ENCODE data around the gene RSRP1.
A peak's percentile ranks its signal among the peaks of the same experiment; 100 is the strongest.
"Not testable (repeated sequence)": the region's sequence is repeated elsewhere in the genome, so short reads cannot be mapped to it uniquely, and the experiment has no call there.

RSRP1 gene

GRCh38 chr1:25256578-25256965, 9.3 kb upstream of the RSRP1 start:
- no peak for DNase-seq

DNA sequence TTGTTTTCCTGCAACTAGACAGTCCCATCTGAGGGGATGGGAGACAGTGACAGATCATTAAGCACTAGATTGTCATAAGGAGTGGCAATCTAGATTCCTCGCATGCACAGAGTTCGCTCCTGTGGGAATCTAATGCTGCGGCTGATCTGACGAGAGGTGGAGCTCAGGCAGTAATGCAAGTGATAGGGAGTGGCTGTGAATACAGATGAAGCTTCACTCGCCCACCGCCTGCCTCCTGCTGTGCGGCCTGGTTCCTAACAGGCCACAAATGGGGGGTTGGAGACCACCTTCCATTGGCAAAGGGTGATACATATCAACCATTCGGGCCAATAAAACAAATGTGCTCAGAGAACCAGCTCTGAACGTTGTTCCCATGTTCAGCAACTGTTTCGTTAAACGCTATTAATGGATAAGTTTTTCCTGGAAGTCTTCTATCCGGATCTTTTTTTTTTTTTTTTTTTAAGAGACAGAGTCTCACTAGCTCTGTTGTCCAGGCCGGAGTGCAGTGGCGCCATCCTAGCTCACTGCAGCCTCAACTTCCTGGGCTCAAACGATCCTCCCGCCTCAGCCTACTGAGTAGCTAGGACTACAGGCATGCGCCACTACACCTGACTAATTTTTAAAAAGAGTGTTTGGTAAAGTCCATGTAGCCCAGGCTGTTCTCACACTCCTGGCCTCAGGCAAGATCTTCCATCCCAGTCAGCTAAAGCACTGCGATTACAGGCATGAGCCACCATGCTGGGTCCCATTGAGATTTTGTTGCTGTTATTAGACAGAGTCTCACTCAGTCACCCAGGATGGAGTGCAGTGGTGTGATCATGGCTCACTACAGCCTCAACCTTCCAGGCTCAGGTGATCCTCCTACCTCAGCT, 8.7 kb upstream of the RSRP1 start:
- DNase-seq = no peak

DNA sequence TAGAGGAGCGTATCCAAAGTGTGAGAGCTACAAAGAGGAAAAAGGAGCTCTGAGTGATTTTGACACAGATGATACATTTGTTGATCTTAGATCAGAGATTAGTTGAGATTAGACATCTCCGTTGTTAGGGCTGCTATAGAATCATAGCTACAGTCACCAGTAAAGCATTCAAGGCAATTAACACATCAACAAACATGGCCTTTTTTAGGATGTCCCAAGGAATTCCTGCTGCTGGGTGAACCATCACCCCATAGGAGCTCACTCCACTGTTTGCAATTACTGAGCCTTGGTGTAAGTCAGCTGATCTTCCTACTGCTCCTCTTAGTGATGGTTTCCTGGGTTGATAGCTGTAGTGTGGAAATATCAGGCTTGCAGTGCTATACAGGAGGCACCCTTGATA, 6.7 kb upstream of the RSRP1 start:
- no peak for DNase-seq

DNA sequence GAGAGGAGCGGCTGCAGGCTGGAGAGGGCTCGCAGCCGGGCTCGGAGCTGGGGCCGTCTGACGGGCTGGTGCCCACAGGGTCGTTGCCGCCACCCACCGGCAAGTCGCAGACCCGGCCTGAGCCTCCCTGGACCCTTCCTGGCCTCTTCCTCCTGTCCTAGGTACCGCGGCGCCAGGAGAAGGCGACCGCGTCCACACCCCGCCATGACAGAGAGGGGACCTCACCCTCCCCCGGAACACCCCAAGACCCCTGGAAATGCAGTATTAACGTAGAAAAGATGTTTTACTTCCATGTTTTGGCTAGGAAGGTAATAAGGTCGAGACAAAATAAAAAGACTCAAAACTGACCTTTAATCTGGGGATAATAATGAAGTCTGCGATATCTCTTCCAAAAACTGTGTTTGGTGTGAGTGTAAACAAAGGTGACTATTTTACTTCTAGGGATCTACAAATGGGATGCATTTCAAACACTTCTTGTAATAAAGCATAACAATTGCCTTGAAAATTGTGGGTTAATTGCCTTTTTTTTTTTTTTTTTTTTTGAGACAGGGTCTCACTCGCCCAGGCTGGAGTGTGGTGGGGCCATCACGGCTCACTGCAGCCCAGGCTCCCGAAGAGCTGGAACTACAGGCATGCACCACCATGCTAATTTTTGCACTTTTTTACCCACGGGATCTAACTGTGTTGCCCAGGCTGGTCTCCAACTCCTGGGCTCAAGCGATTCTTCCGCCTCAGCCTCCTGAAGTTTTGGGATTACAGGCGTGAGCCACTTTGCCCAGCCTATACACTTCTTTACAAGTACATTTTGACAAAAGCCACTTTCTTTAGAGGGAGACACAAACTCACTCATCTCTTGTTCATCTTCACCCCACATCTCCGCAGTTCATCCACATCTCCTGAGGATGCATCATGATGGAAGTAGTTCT, 838 bp upstream of the RSRP1 start:
- DNase-seq = no peak

DNA sequence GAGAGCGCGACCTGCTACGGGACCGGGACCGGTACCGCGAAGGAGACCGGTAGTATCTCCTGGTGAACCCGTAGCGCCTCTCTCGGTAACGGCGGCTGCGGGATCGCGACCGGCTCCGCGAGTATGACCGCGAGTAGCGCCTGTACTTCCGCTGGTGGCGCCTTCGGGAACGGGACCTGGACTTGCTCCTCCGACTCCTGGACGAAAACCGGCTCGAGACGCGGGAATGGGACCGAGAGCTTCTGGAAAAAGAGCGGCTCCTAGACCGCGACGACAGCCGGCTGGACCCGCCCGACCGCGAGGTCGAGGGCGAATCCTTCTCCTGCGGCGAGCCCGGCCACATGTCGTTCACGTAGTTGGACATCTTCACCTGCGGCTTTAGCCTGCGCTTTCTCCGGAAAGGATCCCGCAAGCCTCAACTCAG, 642 bp downstream of the RSRP1 start:
- DNase-seq = peak; percentile 22

DNA sequence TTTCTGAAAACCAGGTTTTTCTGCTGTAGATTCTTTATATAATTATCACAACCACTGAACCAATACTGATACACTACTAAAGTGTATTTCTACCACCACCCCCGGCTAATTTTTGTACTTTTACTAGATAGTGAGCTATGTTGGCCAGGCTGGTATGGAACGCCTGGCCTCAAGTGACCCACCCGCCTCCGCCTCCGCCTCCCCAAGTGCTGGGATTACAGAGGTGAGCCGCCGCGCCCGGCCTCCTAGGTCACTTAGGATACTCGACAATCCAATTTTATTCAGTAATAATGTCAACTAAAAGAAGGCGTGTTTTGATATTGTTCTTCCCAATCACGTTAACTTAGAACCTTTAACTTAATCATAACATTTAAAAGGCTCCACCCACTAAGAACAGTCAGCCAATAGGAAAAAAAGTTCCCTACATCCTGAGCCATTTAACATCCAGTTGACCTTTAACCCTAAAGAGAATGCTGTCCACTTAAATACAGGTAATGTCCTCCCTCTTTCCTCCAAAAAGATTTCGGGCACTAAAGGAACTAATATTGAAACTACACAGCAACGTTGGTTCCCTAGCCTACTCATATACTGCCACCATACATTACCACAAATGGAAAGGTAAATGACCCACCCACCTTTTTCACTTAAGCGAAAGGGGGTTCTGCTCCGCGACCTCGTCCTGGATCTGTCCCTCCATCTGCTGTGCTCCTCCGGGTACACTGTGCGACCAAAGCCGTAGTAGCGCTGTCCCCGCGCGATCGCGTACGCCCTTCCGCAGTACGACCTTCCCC, 1.2 kb downstream of the RSRP1 start:
- no peak for DNase-seq

DNA sequence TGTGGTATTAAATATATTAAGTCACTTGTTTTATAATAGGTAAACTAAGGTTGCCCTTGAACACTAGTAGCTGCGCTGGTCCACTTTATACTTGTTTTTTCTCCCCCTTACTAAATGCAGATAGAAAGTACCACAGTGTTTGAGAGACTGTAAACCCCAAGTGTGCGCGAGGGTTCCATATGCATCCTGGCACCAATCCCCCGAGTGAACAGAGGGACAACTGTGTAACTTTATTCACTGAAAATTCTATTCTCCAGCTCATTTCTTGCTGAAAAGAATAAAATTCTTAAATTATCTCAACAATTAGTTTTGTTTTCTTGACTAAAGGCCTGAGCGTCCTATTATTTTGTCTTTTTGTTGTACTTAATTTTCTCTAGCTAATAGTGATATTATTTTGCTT, 1.9 kb downstream of the RSRP1 start:
- DNase-seq = no peak

- no peak for DNase-seq
Observed at GRCh38 chr1:25243907-25244306, 3.3 kb downstream of the RSRP1 start.

- peak; percentile 72 for DNase-seq
Observed at GRCh38 chr1:25239681-25240541, 7.3 kb downstream of the RSRP1 start.

DNA sequence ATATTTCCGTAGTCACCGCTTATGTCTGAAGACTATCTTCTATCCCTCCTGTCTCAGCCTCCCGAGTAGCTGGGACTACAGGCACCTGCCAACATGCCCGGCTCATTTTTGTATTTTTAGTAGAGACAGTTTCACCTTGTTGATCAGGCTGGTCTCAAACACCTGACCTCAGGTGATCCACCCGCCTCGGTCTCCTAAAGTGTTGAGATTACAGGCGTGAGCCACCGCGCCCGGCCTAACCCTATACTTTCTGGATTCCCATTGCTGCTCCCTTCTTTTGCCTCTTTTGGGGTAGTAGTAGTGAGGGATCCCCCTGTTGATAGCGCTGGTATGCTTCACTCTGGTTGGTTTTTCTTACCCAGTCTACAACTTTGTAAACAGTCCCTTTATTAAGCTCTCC, 9.2 kb downstream of the RSRP1 start:
- no peak for DNase-seq

GRCh38 chr1:25236261-25236660, 11.0 kb downstream of the RSRP1 start:
- DNase-seq = not testable (repeated sequence)

DNA sequence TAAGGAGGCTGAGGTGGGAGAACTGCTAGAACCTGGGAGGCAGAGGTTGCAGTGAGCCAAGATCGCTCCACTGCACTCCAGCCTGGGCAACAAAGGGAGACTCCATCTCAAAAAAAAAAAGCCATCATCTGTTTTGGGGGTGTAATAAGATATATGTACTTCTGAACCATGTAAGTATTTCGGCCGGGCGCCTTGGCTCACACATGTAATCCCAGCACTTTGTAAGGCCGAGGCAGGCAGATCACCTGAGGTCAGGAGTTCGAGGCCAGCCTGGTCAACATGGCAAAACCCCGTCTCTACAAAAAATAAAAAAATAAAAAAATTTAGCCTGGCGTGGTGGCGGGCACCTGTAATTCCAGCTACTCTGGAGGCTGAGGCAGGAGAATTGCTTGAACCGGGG, 11.8 kb downstream of the RSRP1 start:
- DNase-seq = not testable (repeated sequence)

GRCh38 chr1:25232866-25233784, 14.1 kb downstream of the RSRP1 start:
- DNase-seq = no peak

- peak; percentile 27 for DNase-seq
Observed at GRCh38 chr1:25232027-25232865, 15.0 kb downstream of the RSRP1 start, which contains the start of gene SYF2. Gene SYF2, minus strand, starts transcription at chr1:25232502. Its CDS starts 35 bp downstream, at chr1:25232467.

DNA sequence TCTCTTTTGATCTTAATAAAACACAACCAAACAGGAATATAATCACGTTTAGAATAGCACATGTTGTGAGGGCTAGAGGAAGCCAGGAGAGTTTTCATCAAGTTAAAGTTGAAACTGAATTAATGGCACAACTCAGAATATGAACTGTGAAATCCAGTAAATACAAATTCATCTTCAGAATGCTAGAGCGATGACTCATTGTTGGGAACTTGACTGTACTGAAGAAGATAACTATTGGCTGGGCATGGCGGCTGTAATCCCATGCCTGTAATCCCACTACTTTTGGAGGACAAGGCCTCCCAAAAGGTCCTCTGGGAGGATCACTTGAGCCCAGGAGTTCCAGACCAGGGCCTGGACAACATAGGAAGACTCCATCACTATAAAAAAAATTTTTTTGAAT, 23.8 kb downstream of the RSRP1 start:
- no peak for DNase-seq

DNA sequence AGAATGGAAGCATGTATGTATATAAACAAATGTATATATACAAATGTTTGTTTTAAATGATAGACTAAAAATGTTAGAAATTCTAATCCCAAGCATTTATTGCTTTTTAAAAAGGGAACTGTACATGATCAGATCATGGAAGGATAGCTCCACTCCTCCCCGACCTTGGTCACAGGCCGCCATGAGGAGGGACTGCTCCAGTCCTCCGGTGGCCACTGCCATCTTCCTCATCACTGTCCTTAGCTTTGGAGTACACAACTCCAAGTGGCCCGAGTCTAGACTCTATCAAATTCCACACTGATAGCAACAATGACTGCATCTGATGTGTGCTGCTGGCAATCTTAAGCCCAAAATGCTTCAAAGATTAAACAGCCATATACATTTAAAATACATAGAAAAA, 24.6 kb downstream of the RSRP1 start:
- no peak for DNase-seq

DNA sequence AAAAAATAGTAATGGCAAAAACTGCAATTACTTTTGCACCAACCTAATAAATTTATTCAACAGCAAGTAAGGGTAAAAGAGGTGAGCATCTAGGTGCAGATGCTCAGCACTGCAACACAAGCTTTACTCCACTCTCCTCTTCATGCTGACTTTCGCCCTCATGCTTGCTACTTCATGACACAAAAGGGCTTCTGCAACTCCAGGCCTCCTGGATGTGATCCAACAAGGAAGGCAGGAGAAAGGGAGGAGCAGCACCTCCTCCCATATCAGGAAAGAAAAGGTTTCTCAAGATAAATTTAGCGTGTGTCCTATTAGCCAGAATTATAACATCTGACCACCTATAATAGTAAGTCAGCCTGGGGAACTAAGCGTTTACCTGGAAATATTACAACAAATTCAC, 26.6 kb downstream of the RSRP1 start:
- no peak for DNase-seq

GRCh38 chr1:25219661-25220251, 27.5 kb downstream of the RSRP1 start:
- no peak for DNase-seq

DNA sequence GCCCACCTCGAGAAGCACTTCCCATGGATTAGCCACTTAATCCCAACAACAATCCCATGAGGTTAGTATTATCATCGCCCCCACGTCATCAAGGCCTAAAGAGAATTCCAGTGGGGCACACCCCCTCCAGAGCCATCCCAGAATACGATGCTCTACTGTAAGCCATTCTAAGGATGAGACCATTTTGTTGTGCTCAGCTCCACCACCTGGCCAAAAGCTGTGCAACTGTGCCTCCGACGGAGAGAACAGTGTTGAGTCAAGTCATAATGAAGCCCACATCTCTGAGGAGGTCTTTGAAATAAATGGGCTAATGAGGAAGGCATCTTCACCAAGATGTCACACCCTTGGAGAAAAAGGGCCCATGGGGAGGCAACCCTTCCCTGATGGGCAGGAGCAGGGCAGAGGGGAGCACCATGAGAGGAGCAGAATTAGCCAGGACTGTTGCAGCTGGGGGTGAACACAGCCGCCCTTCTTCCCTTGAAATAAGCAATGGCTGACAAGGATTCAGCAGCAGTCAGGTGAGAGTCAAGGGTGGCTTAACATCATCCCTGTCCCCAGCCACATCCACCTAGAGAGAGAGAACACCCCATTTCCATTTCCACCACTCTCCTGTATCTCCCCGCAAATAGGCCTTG, 29.5 kb downstream of the RSRP1 start:
- DNase-seq = no peak

Measured in activated gamma-delta T cell (primary cell).